Muscle of back (tissue), 11 donors: Measurements from ENCODE around the gene REPS1. TPM values are rescaled to one million over a fixed set of nuclear protein-coding genes. Genes with fewer than 3 reads are reported as not detected.

Experiments
- DNase-seq, 3 donors: peaks; one replicate each; pipeline versions ENCODE4 v3.0.0 to v3.0.0-alpha.2; 2013
- polyA plus RNA-seq, 10 donors: library from polyadenylated mRNA; unstranded; fragments of 120-200 nt; gene quantifications; one replicate each; pipeline ENCODE4 v1.2.1, GENCODE V29; 2013; ENCODE audit not compliant: insufficient read length in 10 of 10

REPS1 gene
- polyA plus RNA-seq, 10 donors: 34.1 to 57.7 (median 45.6) TPM

GRCh38 chr6:138926579-138926978 is 61.5 kb downstream of the REPS1 start:
- no peak for DNase-seq

GRCh38 chr6:138925806-138926205 is 62.2 kb downstream of the REPS1 start:
- DNase-seq: no peak

- DNase-seq: no peak
Observed at GRCh38 chr6:138923561-138923960, 64.5 kb downstream of the REPS1 start.

- DNase-seq: no peak
Observed at GRCh38 chr6:138920906-138921305, 67.1 kb downstream of the REPS1 start.

GRCh38 chr6:138914701-138915100 is 73.4 kb downstream of the REPS1 start:
- DNase-seq: no peak

- no peak for DNase-seq
Observed at GRCh38 chr6:138912308-138912707, 75.7 kb downstream of the REPS1 start.

GRCh38 chr6:138909975-138910374 is 78.1 kb downstream of the REPS1 start:
- no peak for DNase-seq

GRCh38 chr6:138909511-138909910 is 78.5 kb downstream of the REPS1 start:
- DNase-seq: no peak

GRCh38 chr6:138907167-138907566 is 80.9 kb downstream of the REPS1 start:
- no peak for DNase-seq

GRCh38 chr6:138897031-138897430 is 91.0 kb downstream of the REPS1 start:
- DNase-seq: peak in 1 of 3 donors; percentile 20

- DNase-seq: no peak
Observed at GRCh38 chr6:138896104-138896756, 91.8 kb downstream of the REPS1 start.

- no peak for DNase-seq
Observed at GRCh38 chr6:138891255-138891986, 96.6 kb downstream of the REPS1 start.

GRCh38 chr6:138885156-138885819 is 102.8 kb downstream of the REPS1 start:
- no peak for DNase-seq

- DNase-seq: no peak
Observed at GRCh38 chr6:138882369-138883017, 105.6 kb downstream of the REPS1 start.

GRCh38 chr6:138873191-138873590 is 114.9 kb downstream of the REPS1 start:
- peak in 1 of 3 donors; percentile 32 for DNase-seq

- DNase-seq: peak in 2 of 3 donors; percentile 34 to 60
Observed at GRCh38 chr6:138869398-138869797, 118.7 kb downstream of the REPS1 start.

- DNase-seq: peak in 1 of 3 donors; percentile 23
Observed at GRCh38 chr6:138868181-138868580, 119.9 kb downstream of the REPS1 start.

- no peak for DNase-seq
Observed at GRCh38 chr6:138865480-138866109, 122.5 kb downstream of the REPS1 start.

- no peak for DNase-seq
Observed at GRCh38 chr6:138864343-138864890, 123.6 kb downstream of the REPS1 start.

- DNase-seq: peak in 1 of 3 donors; percentile 9
Observed at GRCh38 chr6:138863321-138863720, 124.7 kb downstream of the REPS1 start.

- no peak for DNase-seq
Observed at GRCh38 chr6:138862456-138862855, 125.6 kb downstream of the REPS1 start.

GRCh38 chr6:138857775-138858174 is 130.3 kb downstream of the REPS1 start:
- no peak for DNase-seq
